HEK293 (cell line): Measurements from ENCODE around the gene KLC3.

Experiments
- CTCF ChIA-PET: fragments of 350-600 bp; formaldehyde crosslinking; extraction: SDS; loops from one replicate; lab custom pipeline; 2021; ENCODE audit warnings: antibody characterized with exemption; lab: Yijun Ruan, JAX
- POLR2A ChIA-PET: fragments of 300-600 bp; formaldehyde crosslinking; extraction: SDS; loops from one replicate; lab custom pipeline; 2020; ENCODE audit warnings: antibody characterized with exemption, inconsistent platforms; lab: Yijun Ruan, JAX
- H3K27ac ChIP-seq: fragments of 200-500 bp; sonication (Bioruptor generic); 2 replicates; pipeline ENCODE4 v1.5.1; 2014; ENCODE audit warnings: low read depth, low read length, control low read depth, inconsistent platforms; ENCODE audit errors: extremely low read depth
- H3K36me3 ChIP-seq, 2 experiments: fragments of 200-500 bp in 1 of 2; sonication (Bioruptor generic) in 1 of 2; 1 replicate in 1 of 2; 2 replicates in 1 of 2; pipeline ENCODE4 v1.5.1; 2014 to 2017; ENCODE audit warnings: inconsistent platforms in 2 of 2, low read length in 2 of 2; ENCODE audit not compliant: control insufficient read depth in 2 of 2, insufficient read depth in 1 of 2
- H3K4me1 ChIP-seq: fragments of 200-500 bp; sonication (Bioruptor generic); 2 replicates; pipeline ENCODE4 v1.5.1; 2014; ENCODE audit warnings: mild to moderate bottlenecking, low read length, inconsistent platforms; ENCODE audit not compliant: control insufficient read depth, insufficient read depth
- H3K4me3 ChIP-seq: 2 replicates; pipeline ENCODE4 v1.5.1; 2011; ENCODE audit warnings: low read depth, mild to moderate bottlenecking, control low read depth, low read length, moderate library complexity
- H3K9me3 ChIP-seq: fragments of 200-500 bp; sonication (Bioruptor generic); 2 replicates; pipeline ENCODE4 v1.5.1; 2014; ENCODE audit warnings: low read depth, low read length, inconsistent platforms; ENCODE audit not compliant: control insufficient read depth, insufficient read depth
- FEZF1 ChIP-seq: fragments of 450-650 bp; formaldehyde crosslinking; IDR thresholded peaks from 2 replicates; pipeline ENCODE4 v1.5.1; 2016; ENCODE audit warnings: missing biosample characterization, missing genetic modification characterization
- KLF8 ChIP-seq: fragments of 450-650 bp; formaldehyde crosslinking; IDR thresholded peaks from 2 replicates; pipeline ENCODE4 v1.5.1; 2016; ENCODE audit warnings: missing biosample characterization, missing genetic modification characterization
- RBAK ChIP-seq: fragments of 450-650 bp; formaldehyde crosslinking; IDR thresholded peaks from 2 replicates; pipeline ENCODE4 v1.5.1; 2016; ENCODE audit warnings: missing biosample characterization, missing genetic modification characterization
- YY2 ChIP-seq: fragments of 450-650 bp; formaldehyde crosslinking; IDR thresholded peaks from 2 replicates; pipeline ENCODE4 v1.5.1; 2016; ENCODE audit warnings: missing biosample characterization, missing genetic modification characterization
- ZNF10 ChIP-seq: fragments of 450-650 bp; formaldehyde crosslinking; IDR thresholded peaks from 2 replicates; pipeline ENCODE4 v1.5.1; 2017; ENCODE audit warnings: missing biosample characterization, missing genetic modification characterization
- ZNF114 ChIP-seq: fragments of 450-650 bp; formaldehyde crosslinking; IDR thresholded peaks from 2 replicates; pipeline ENCODE4 v1.5.0; 2017; ENCODE audit warnings: missing biosample characterization, missing genetic modification characterization
- ZNF214 ChIP-seq: fragments of 450-650 bp; formaldehyde crosslinking; IDR thresholded peaks from 2 replicates; pipeline ENCODE4 v1.5.1; 2017; ENCODE audit warnings: missing biosample characterization, mild to moderate bottlenecking, missing genetic modification characterization, borderline replicate concordance
- ZNF302 ChIP-seq: fragments of 450-650 bp; formaldehyde crosslinking; IDR thresholded peaks from 2 replicates; pipeline ENCODE4 v1.5.1; 2016; ENCODE audit warnings: missing biosample characterization, missing genetic modification characterization, low read depth
- ZNF311 ChIP-seq: fragments of 450-650 bp; formaldehyde crosslinking; IDR thresholded peaks from 2 replicates; pipeline ENCODE4 v1.5.1; 2017; ENCODE audit warnings: missing biosample characterization, missing genetic modification characterization, borderline replicate concordance
- ZNF350 ChIP-seq: fragments of 450-650 bp; formaldehyde crosslinking; IDR thresholded peaks from 2 replicates; pipeline ENCODE4 v1.5.0; 2017; ENCODE audit warnings: missing biosample characterization, mild to moderate bottlenecking, missing genetic modification characterization
- ZNF404 ChIP-seq: fragments of 450-650 bp; formaldehyde crosslinking; IDR thresholded peaks from 2 replicates; pipeline ENCODE4 v1.5.1; 2017; ENCODE audit warnings: missing biosample characterization, missing genetic modification characterization
- ZNF501 ChIP-seq: fragments of 450-650 bp; formaldehyde crosslinking; IDR thresholded peaks from 2 replicates; pipeline ENCODE4 v1.5.1; 2016; ENCODE audit warnings: missing biosample characterization, missing genetic modification characterization
- ZNF548 ChIP-seq: fragments of 450-650 bp; formaldehyde crosslinking; IDR thresholded peaks from 2 replicates; pipeline ENCODE4 v1.5.1; 2016; ENCODE audit warnings: missing biosample characterization, missing genetic modification characterization
- ZNF561 ChIP-seq: fragments of 450-650 bp; IDR thresholded peaks from 2 replicates; pipeline ENCODE4 v1.5.1; 2018; ENCODE audit warnings: missing biosample characterization, missing genetic modification characterization, borderline replicate concordance
- ZNF707 ChIP-seq: fragments of 450-650 bp; formaldehyde crosslinking; IDR thresholded peaks from 2 replicates; pipeline ENCODE4 v1.5.1; 2016; ENCODE audit warnings: missing biosample characterization, missing genetic modification characterization
- ZNF768 ChIP-seq: fragments of 450-650 bp; formaldehyde crosslinking; IDR thresholded peaks from 2 replicates; pipeline ENCODE4 v1.5.1; 2018; ENCODE audit warnings: missing biosample characterization, mild to moderate bottlenecking, missing genetic modification characterization
- ZNF777 ChIP-seq: fragments of 450-650 bp; formaldehyde crosslinking; IDR thresholded peaks from 2 replicates; pipeline ENCODE4 v1.5.1; 2017; ENCODE audit warnings: missing biosample characterization, missing genetic modification characterization, borderline replicate concordance
- ZNF830 ChIP-seq: fragments of 450-650 bp; IDR thresholded peaks from 2 replicates; pipeline ENCODE4 v1.5.0; 2018; ENCODE audit warnings: missing biosample characterization, missing genetic modification characterization, low read depth, mild to moderate bottlenecking, moderate library complexity
- ZSCAN23 ChIP-seq: fragments of 450-650 bp; formaldehyde crosslinking; IDR thresholded peaks from 2 replicates; pipeline ENCODE4 v1.5.1; 2016; ENCODE audit warnings: missing biosample characterization, missing genetic modification characterization
- ZSCAN30 ChIP-seq: fragments of 450-650 bp; IDR thresholded peaks from 2 replicates; pipeline ENCODE4 v1.5.1; 2018; ENCODE audit warnings: missing biosample characterization, mild to moderate bottlenecking, missing genetic modification characterization, moderate library complexity
- TF ChIP-seq, protein P1 (sequence below): fragments of 450-650 bp; formaldehyde crosslinking; IDR thresholded peaks from 2 replicates; pipeline ENCODE4 v1.5.1; 2016; ENCODE audit warnings: missing biosample characterization, missing genetic modification characterization
- TF ChIP-seq, protein P2 (sequence below): fragments of 450-650 bp; formaldehyde crosslinking; IDR thresholded peaks from 2 replicates; pipeline ENCODE4 v1.5.1; 2016; ENCODE audit warnings: missing biosample characterization, missing genetic modification characterization
- TF ChIP-seq, protein P3 (sequence below): fragments of 450-650 bp; formaldehyde crosslinking; IDR thresholded peaks from 2 replicates; pipeline ENCODE4 v1.5.1; 2016; ENCODE audit warnings: missing biosample characterization, missing genetic modification characterization
- TF ChIP-seq, protein P4 (sequence below): fragments of 450-650 bp; formaldehyde crosslinking; IDR thresholded peaks from 2 replicates; pipeline ENCODE4 v1.5.1; 2016; ENCODE audit warnings: missing biosample characterization, missing genetic modification characterization, low read depth

Gene KLC3

DNA sequence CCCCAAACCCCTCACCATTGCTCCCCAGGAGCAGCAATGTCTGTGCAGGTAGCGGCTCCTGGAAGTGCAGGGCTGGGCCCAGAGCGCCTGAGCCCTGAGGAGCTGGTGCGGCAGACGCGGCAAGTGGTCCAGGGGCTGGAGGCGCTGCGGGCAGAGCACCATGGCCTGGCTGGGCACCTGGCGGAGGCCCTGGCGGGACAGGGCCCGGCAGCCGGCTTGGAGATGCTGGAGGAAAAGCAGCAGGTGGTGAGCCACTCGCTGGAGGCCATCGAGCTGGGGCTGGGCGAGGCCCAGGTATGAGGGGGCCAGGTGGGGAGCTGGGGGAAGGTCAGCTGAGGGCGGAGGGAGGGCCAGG, 4.9 kb downstream of the KLC3 start:
- POLR2A ChIA-PET, result no interaction called here
- no peak overlapping the region for H3K4me3 ChIP-seq
- TF ChIP-seq ZNF561 (tag by site-specific recombination), result no peak
- TF ChIP-seq, protein P1, sequence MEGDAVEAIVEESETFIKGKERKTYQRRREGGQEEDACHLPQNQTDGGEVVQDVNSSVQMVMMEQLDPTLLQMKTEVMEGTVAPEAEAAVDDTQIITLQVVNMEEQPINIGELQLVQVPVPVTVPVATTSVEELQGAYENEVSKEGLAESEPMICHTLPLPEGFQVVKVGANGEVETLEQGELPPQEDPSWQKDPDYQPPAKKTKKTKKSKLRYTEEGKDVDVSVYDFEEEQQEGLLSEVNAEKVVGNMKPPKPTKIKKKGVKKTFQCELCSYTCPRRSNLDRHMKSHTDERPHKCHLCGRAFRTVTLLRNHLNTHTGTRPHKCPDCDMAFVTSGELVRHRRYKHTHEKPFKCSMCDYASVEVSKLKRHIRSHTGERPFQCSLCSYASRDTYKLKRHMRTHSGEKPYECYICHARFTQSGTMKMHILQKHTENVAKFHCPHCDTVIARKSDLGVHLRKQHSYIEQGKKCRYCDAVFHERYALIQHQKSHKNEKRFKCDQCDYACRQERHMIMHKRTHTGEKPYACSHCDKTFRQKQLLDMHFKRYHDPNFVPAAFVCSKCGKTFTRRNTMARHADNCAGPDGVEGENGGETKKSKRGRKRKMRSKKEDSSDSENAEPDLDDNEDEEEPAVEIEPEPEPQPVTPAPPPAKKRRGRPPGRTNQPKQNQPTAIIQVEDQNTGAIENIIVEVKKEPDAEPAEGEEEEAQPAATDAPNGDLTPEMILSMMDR (tag by site-specific recombination), result no peak
- no peak for TF ChIP-seq ZNF707 (tag by site-specific recombination)
- TF ChIP-seq, protein P2, sequence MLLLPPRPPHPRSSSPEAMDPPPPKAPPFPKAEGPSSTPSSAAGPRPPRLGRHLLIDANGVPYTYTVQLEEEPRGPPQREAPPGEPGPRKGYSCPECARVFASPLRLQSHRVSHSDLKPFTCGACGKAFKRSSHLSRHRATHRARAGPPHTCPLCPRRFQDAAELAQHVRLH (tag by site-specific recombination), result no peak
- no peak for TF ChIP-seq ZNF350 (tag by site-specific recombination)
- TF ChIP-seq FEZF1 (tag by site-specific recombination), result no peak
- TF ChIP-seq RBAK (tag by site-specific recombination), result no peak
- TF ChIP-seq ZNF501 (tag by site-specific recombination), result no peak
- no peak for TF ChIP-seq ZNF777
- no peak for TF ChIP-seq ZNF114 (tag by site-specific recombination)
- no peak for TF ChIP-seq ZNF548 (tag by site-specific recombination)
- no peak for TF ChIP-seq ZNF404 (tag by site-specific recombination)
- TF ChIP-seq, protein P3, sequence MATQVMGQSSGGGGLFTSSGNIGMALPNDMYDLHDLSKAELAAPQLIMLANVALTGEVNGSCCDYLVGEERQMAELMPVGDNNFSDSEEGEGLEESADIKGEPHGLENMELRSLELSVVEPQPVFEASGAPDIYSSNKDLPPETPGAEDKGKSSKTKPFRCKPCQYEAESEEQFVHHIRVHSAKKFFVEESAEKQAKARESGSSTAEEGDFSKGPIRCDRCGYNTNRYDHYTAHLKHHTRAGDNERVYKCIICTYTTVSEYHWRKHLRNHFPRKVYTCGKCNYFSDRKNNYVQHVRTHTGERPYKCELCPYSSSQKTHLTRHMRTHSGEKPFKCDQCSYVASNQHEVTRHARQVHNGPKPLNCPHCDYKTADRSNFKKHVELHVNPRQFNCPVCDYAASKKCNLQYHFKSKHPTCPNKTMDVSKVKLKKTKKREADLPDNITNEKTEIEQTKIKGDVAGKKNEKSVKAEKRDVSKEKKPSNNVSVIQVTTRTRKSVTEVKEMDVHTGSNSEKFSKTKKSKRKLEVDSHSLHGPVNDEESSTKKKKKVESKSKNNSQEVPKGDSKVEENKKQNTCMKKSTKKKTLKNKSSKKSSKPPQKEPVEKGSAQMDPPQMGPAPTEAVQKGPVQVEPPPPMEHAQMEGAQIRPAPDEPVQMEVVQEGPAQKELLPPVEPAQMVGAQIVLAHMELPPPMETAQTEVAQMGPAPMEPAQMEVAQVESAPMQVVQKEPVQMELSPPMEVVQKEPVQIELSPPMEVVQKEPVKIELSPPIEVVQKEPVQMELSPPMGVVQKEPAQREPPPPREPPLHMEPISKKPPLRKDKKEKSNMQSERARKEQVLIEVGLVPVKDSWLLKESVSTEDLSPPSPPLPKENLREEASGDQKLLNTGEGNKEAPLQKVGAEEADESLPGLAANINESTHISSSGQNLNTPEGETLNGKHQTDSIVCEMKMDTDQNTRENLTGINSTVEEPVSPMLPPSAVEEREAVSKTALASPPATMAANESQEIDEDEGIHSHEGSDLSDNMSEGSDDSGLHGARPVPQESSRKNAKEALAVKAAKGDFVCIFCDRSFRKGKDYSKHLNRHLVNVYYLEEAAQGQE (tag by site-specific recombination), result no peak
- no peaks in the 10 kb centered on the region for H3K9me3 ChIP-seq
- H3K36me3 ChIP-seq, result peaks cover under 1 to 28% of the 10 kb centered on the region in 2 experiments; a peak in 2 of 3 replicates
- CTCF ChIA-PET, result no interaction called here
- H3K4me1 ChIP-seq, result no peaks in the 10 kb centered on the region
- no peak overlapping the region for H3K27ac ChIP-seq

DNA sequence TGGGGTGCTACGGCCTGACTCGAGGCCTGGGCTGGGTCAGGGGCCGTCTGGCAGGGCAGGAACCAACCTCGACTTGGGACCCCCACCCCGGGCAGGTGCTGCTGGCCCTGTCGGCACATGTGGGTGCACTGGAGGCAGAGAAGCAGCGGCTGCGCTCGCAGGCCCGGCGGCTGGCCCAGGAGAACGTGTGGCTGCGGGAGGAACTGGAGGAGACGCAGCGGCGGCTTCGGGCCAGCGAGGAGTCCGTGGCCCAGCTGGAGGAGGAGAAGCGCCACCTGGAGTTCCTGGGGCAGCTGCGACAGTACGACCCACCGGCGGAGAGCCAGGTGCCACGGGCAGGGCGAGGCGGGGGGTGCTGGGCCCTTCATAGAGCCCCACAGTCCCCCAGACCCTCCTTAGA, 5.9 kb downstream of the KLC3 start:
- H3K9me3 ChIP-seq, result no peaks in the 10 kb centered on the region
- H3K4me1 ChIP-seq, result no peaks in the 10 kb centered on the region
- ChIA-PET POLR2A (no interaction called here), CTCF (no interaction called here)
- no peak overlapping the region for H3K27ac ChIP-seq
- H3K4me3 ChIP-seq, result no peak overlapping the region
- peaks cover 6 to 38% of the 10 kb centered on the region in 2 experiments for H3K36me3 ChIP-seq
- TF ChIP-seq, protein P3 (tag by site-specific recombination), result no peak
- TF ChIP-seq ZSCAN23 (tag by site-specific recombination) (no peak), ZNF214 (tag by site-specific recombination) (no peak), YY2 (tag by site-specific recombination) (no peak), ZNF830 (tag by site-specific recombination) (no peak), ZNF768 (tag by site-specific recombination) (no peak), ZNF10 (tag by site-specific recombination) (no peak), ZNF311 (tag by site-specific recombination) (no peak), ZNF302 (tag by site-specific recombination) (no peak), ZSCAN30 (tag by site-specific recombination) (no peak), KLF8 (no peak)
- TF ChIP-seq, protein P4, sequence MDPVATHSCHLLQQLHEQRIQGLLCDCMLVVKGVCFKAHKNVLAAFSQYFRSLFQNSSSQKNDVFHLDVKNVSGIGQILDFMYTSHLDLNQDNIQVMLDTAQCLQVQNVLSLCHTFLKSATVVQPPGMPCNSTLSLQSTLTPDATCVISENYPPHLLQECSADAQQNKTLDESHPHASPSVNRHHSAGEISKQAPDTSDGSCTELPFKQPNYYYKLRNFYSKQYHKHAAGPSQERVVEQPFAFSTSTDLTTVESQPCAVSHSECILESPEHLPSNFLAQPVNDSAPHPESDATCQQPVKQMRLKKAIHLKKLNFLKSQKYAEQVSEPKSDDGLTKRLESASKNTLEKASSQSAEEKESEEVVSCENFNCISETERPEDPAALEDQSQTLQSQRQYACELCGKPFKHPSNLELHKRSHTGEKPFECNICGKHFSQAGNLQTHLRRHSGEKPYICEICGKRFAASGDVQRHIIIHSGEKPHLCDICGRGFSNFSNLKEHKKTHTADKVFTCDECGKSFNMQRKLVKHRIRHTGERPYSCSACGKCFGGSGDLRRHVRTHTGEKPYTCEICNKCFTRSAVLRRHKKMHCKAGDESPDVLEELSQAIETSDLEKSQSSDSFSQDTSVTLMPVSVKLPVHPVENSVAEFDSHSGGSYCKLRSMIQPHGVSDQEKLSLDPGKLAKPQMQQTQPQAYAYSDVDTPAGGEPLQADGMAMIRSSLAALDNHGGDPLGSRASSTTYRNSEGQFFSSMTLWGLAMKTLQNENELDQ (tag by site-specific recombination), result no peak
